Gastroesophageal sphincter (tissue), 4 donors: ENCODE results near the gene SPG21. TPM values are rescaled to one million over a fixed set of nuclear protein-coding genes. Genes with fewer than 3 reads are reported as not detected.
A peak's percentile ranks its signal among the peaks of the same experiment; 100 is the strongest.

ENCODE experiments used
- ATAC-seq: fragments of 150-250 bp; one replicate; pipeline ENCODE4 v1.9.1; 2016; ENCODE audit warnings: mild to moderate bottlenecking, moderate library complexity
- H3K27ac ChIP-seq, 4 donors: fragments of 200-600 bp; sonication (generic) in 3 of 4; 1 replicate in 3 of 4; 2 replicates in 1 of 4; pipeline ENCODE4 v1.5.1; 2016 to 2019
- H3K27me3 ChIP-seq: fragments of 200-600 bp; sonication (generic); one replicate; pipeline ENCODE4 v1.5.1; 2019
- H3K36me3 ChIP-seq, 2 donors: fragments of 200-600 bp; sonication (generic); one replicate each; pipeline ENCODE4 v1.5.1; 2019; ENCODE audit warnings: control low read depth in 1 of 2
- H3K4me1 ChIP-seq, 3 donors: fragments of 200-600 bp; sonication (generic); 1 replicate in 2 of 3; 2 replicates in 1 of 3; pipeline ENCODE4 v1.5.1; 2016 to 2019; ENCODE audit warnings: control low read depth in 2 of 3
- H3K4me3 ChIP-seq, 2 donors: fragments of 200-600 bp; sonication (generic); one replicate each; pipeline ENCODE4 v1.5.1; 2019; ENCODE audit warnings: mild to moderate bottlenecking in 1 of 2, moderate library complexity in 1 of 2
- H3K9me3 ChIP-seq, 3 donors: fragments of 200-600 bp; sonication (generic); one replicate each; pipeline ENCODE4 v1.5.1; 2017 to 2019; ENCODE audit warnings: control low read depth in 2 of 3
- CTCF ChIP-seq, 4 experiments: fragments of 200-600 bp in 2 of 4; fragments of 450-650 bp in 2 of 4; sonication (generic) in 1 of 4; IDR thresholded peaks; one replicate each; pipeline ENCODE4 v1.5.1; 2017 to 2019; ENCODE audit warnings: antibody characterized with exemption in 4 of 4, mild to moderate bottlenecking in 2 of 4, moderate library complexity in 2 of 4
- EP300 ChIP-seq: sonication (generic); formaldehyde crosslinking; IDR thresholded peaks from one replicate; pipeline ENCODE4 v1.6.1; 2017; ENCODE audit warnings: antibody characterized with exemption, mild to moderate bottlenecking
- POLR2A ChIP-seq, 2 donors: fragments of 450-650 bp; IDR thresholded peaks; one replicate each; pipeline ENCODE4 v1.6.1; 2017; ENCODE audit warnings: antibody characterized with exemption in 2 of 2, mild to moderate bottlenecking in 2 of 2, moderate library complexity in 1 of 2
- POLR2AphosphoS5 ChIP-seq: sonication (generic); formaldehyde crosslinking; IDR thresholded peaks from one replicate; pipeline ENCODE4 v1.6.1; 2017; ENCODE audit warnings: antibody characterized with exemption
- WGBS, 2 donors: methylation state at CpG; one replicate each; pipeline ENCODE4 v1.1.5; 2018; ENCODE audit warnings: low coverage in 1 of 2; 5-methylcytosine and 5-hydroxymethylcytosine counted together
- total RNA-seq, 4 donors: library from RNA; depleted of rRNA; stranded (reverse); fragments of >200 nt; gene quantifications; one replicate each; pipeline ENCODE4 v1.1.0, GENCODE V29; 2016

Gene SPG21
- total RNA-seq, 4 donors from 2014 or later = 79.1 to 94.9 (median 86.9) TPM

- Histone ChIP-seq H3K36me3 (peaks cover 0 to 47% of the 10 kb centered on the region in 2 donors), H3K9me3 (no peaks in the 10 kb centered on the region), H3K4me3 (peak overlapping the region in 1 of 2 donors; percentile 4), H3K4me1 (peaks cover 0 to 32% (median 13%) of the 10 kb centered on the region in 3 donors), H3K27me3 (no peaks in the 10 kb centered on the region), H3K27ac (peak overlapping the region in 1 of 4 donors; percentile 32)
- 50% methylated on average over 1 of the region's 6 CpGs; no CpG with 5 or more reads in 1 of the 2 donors for WGBS, 2 donors
- TF ChIP-seq EP300 (no peak), CTCF (IDR thresholded peaks at IDR 0.05) (no peak), POLR2A (IDR thresholded peaks at IDR 0.05) (no peak), POLR2AphosphoS5 (no peak)
- ATAC-seq = no peak
These were observed 7.8 kb downstream of the SPG21 start for GRCh38 chr15:64981812-64982431.

GRCh38 chr15:64979252-64979710, 10.4 kb downstream of the SPG21 start:
- H3K27me3 ChIP-seq = no peaks in the 10 kb centered on the region
- peaks cover 0 to 73% of the 10 kb centered on the region in 2 donors for H3K36me3 ChIP-seq
- no peak for TF ChIP-seq EP300
- TF ChIP-seq POLR2AphosphoS5 = no peak
- no peak for TF ChIP-seq POLR2A (IDR thresholded peaks at IDR 0.05)
- no peak for TF ChIP-seq CTCF (IDR thresholded peaks at IDR 0.05)
- H3K4me1 ChIP-seq = peaks cover 0 to 9% (median 2%) of the 10 kb centered on the region in 3 donors
- no peaks in the 10 kb centered on the region for H3K9me3 ChIP-seq
- H3K27ac ChIP-seq = no peak overlapping the region
- no peak overlapping the region for H3K4me3 ChIP-seq
- WGBS, 2 donors = 56 to 74% methylated on average over 3 to 7 of the region's 7 CpGs
- no peak for ATAC-seq

- Histone ChIP-seq H3K4me1 (no peaks in the 10 kb centered on the region), H3K27ac (no peak overlapping the region), H3K9me3 (no peaks in the 10 kb centered on the region), H3K36me3 (peaks cover 0 to 100% of the 10 kb centered on the region in 2 donors), H3K27me3 (no peaks in the 10 kb centered on the region), H3K4me3 (no peak overlapping the region)
- 81 to 100% methylated on average over 5 of the region's 5 CpGs for WGBS, 2 donors
- no peak for ATAC-seq
- no peak for TF ChIP-seq POLR2AphosphoS5
- TF ChIP-seq CTCF (IDR thresholded peaks at IDR 0.05) = no peak
- no peak for TF ChIP-seq EP300
- no peak for TF ChIP-seq POLR2A (IDR thresholded peaks at IDR 0.05)
These were observed 14.3 kb downstream of the SPG21 start for GRCh38 chr15:64975390-64975789.

- ATAC-seq = no peak
- H3K27ac ChIP-seq = no peak overlapping the region
- 85 to 86% methylated on average over 6 to 7 of the region's 7 CpGs for WGBS, 2 donors
- TF ChIP-seq EP300 = no peak
- no peak for TF ChIP-seq POLR2A (IDR thresholded peaks at IDR 0.05)
- TF ChIP-seq CTCF (IDR thresholded peaks at IDR 0.05) = no peak
- no peaks in the 10 kb centered on the region for H3K27me3 ChIP-seq
- H3K4me3 ChIP-seq = no peak overlapping the region
- no peaks in the 10 kb centered on the region for H3K4me1 ChIP-seq
- H3K36me3 ChIP-seq = peaks cover 0 to 99% of the 10 kb centered on the region in 2 donors
- H3K9me3 ChIP-seq = no peaks in the 10 kb centered on the region
These were observed 19.0 kb downstream of the SPG21 start for GRCh38 chr15:64970698-64971097.

GRCh38 chr15:64969401-64969800, 20.3 kb downstream of the SPG21 start:
- H3K4me1 ChIP-seq = no peaks in the 10 kb centered on the region
- TF ChIP-seq POLR2AphosphoS5 = no peak
- TF ChIP-seq POLR2A (IDR thresholded peaks at IDR 0.05) = no peak
- no peak for TF ChIP-seq EP300
- TF ChIP-seq CTCF (IDR thresholded peaks at IDR 0.05) = no peak
- WGBS, 2 donors = 88 to 100% methylated on average over 1 of the region's 1 CpG
- H3K27me3 ChIP-seq = no peaks in the 10 kb centered on the region
- H3K27ac ChIP-seq = no peak overlapping the region
- H3K4me3 ChIP-seq = no peak overlapping the region
- ATAC-seq = no peak
- peaks cover 3 to 99% of the 10 kb centered on the region in 2 donors for H3K36me3 ChIP-seq
- H3K9me3 ChIP-seq = no peaks in the 10 kb centered on the region
